ENCODE results near the gene TMBIM6. TPM values are rescaled to one million over a fixed set of nuclear protein-coding genes. Genes with fewer than 3 reads are reported as not detected.

Gene TMBIM6
- total RNA-seq, 1 donor from 2014 or later, result 188 TPM

DNA sequence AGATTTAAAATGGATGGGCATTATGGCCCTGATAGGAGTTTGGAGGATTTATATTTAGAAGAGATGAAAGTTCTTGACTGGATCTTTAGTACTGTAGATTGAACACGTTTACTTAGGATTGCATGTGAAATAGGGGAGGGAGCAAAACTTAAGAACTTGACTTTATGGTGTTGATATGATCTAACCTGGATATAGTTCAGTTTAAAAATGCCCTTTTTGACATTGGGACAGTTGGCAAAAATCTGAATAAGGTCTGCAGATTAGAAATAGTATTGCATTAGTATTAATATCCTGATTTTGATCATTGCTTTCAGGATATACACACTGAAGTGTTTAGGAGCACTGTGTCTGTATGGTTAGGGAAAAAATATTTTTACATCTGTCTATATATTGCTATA, 9.6 kb downstream of the TMBIM6 start:
- Histone ChIP-seq H3K36me3 (peaks cover 20 to 35% of the 10 kb centered on the region in 2 donors), H3K4me3 (no peak overlapping the region), H3K27ac (no peak overlapping the region), H3K9me3 (no peaks in the 10 kb centered on the region), H3K4me1 (peaks cover 0 to 25% of the 10 kb centered on the region in 2 donors), H3K27me3 (no peaks in the 10 kb centered on the region)
- TF ChIP-seq CTCF (IDR thresholded peaks at IDR 0.05), result no peak
- intact Hi-C loops (cut with DNase I), result no loop called here
- no peak for DNase-seq (ENCODE audit: low spot score in 2 of 2)

GRCh38 chr12:49761677-49762467, 20.5 kb downstream of the TMBIM6 start:
- no peak for DNase-seq (ENCODE audit: low spot score in 2 of 2)
- intact Hi-C loops (cut with DNase I), result no loop called here
- Histone ChIP-seq H3K4me3 (no peak overlapping the region), H3K27me3 (no peaks in the 10 kb centered on the region), H3K9me3 (no peaks in the 10 kb centered on the region), H3K27ac (no peak overlapping the region), H3K4me1 (peaks cover 0 to 3% of the 10 kb centered on the region in 2 donors), H3K36me3 (peaks cover 85 to 86% of the 10 kb centered on the region in 2 donors)
- no peak for TF ChIP-seq CTCF (IDR thresholded peaks at IDR 0.05)

DNA sequence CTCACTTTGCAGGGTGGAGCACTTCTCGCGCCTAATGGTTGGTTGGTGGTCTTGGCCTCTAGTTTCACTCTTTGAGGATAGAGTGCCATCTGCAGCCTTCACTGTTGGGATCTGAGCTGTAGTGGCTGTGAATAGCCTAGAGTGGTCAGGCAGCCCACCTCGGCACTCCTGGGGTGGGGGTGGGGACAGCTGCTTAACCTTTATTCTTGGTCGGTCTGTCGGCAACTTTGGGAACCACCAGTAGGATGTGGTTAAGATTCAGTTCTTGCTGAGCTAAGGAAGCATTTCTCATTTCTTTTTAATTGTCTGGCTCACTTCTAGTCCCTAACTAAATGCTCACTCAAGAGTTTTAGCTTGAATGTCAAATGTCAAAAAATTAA, 21.1 kb downstream of the TMBIM6 start:
- Histone ChIP-seq H3K4me1 (peaks cover 0 to 3% of the 10 kb centered on the region in 2 donors), H3K27ac (no peak overlapping the region), H3K9me3 (no peaks in the 10 kb centered on the region), H3K36me3 (peaks cover 79 to 81% of the 10 kb centered on the region in 2 donors), H3K4me3 (no peak overlapping the region), H3K27me3 (no peaks in the 10 kb centered on the region)
- peak in 1 of 2 donors; percentile 27 for DNase-seq (ENCODE audit: low spot score in 2 of 2)
- intact Hi-C loops (cut with DNase I), result no loop called here
- no peak for TF ChIP-seq CTCF (IDR thresholded peaks at IDR 0.05)

GRCh38 chr12:49763006-49763591, 21.7 kb downstream of the TMBIM6 start:
- Histone ChIP-seq H3K4me1 (peaks cover 0 to 3% of the 10 kb centered on the region in 2 donors), H3K27ac (no peak overlapping the region), H3K4me3 (no peak overlapping the region), H3K9me3 (no peaks in the 10 kb centered on the region), H3K36me3 (peaks cover 73 to 74% of the 10 kb centered on the region in 2 donors), H3K27me3 (no peaks in the 10 kb centered on the region)
- intact Hi-C loops (cut with DNase I), result no loop called here
- peak; percentile 29 to 69 (median 63) for TF ChIP-seq CTCF (IDR thresholded peaks at IDR 0.05)
- peak; percentile 28 to 87 for DNase-seq (ENCODE audit: low spot score in 2 of 2)

GRCh38 chr12:49764126-49764525, 22.8 kb downstream of the TMBIM6 start:
- TF ChIP-seq CTCF (IDR thresholded peaks at IDR 0.05), result no peak
- Histone ChIP-seq H3K4me1 (peaks cover 0 to 3% of the 10 kb centered on the region in 2 donors), H3K27me3 (no peaks in the 10 kb centered on the region), H3K4me3 (no peak overlapping the region), H3K36me3 (peaks cover 62 to 64% of the 10 kb centered on the region in 2 donors), H3K27ac (no peak overlapping the region), H3K9me3 (no peaks in the 10 kb centered on the region)
- DNase-seq (ENCODE audit: low spot score in 2 of 2), result peak in 1 of 2 donors; percentile 37
- intact Hi-C loops (cut with DNase I), result no loop called here
